ENCODE measurements around the gene EIF3J. TPM values are rescaled to one million over a fixed set of nuclear protein-coding genes. Genes with fewer than 3 reads are reported as not detected.

Gene EIF3J
- 10 to 100 TPM in 5 of 6 donors, 1 to 10 TPM in 1; 9.3 to 22.5 (median 13.1) TPM for polyA plus RNA-seq (ENCODE audit: low read depth in 6 of 6)

- ATAC-seq (ENCODE audit: low read depth in 2 of 2) (peak; percentile 89 to 91), DNase-seq (peak; percentile 95)
- peaks cover 27 to 60% (median 44%) of the 10 kb centered on the region in 3 donors for H3K4me1 Mint-ChIP-seq
- H3K27me3 Mint-ChIP-seq, result no peaks in the 10 kb centered on the region
- H3K9me3 Mint-ChIP-seq, result no peaks in the 10 kb centered on the region
- peaks cover 0 to 3% of the 10 kb centered on the region in 2 donors for H3K36me3 Mint-ChIP-seq
- H3K4me3 Mint-ChIP-seq, result peak within 1 kb of the TSS; percentile 87 to 97 (median 95)
- H3K27ac Mint-ChIP-seq, result peak within 1 kb of the TSS; percentile 94 to 98 (median 97)
Measured at GRCh38 chr15:44536962-44537734, at the start of gene EIF3J. Gene EIF3J, plus strand, starts transcription at chr15:44537147. Its CDS starts 48 bp downstream, at chr15:44537195.

GRCh38 chr15:44489464-44489863, 47.5 kb upstream of the EIF3J start:
- H3K36me3 Mint-ChIP-seq, result peaks cover 24 to 32% of the 10 kb centered on the region in 2 donors
- H3K4me1 Mint-ChIP-seq, result peaks cover 0 to 4% (median 0%) of the 10 kb centered on the region in 3 donors
- H3K9me3 Mint-ChIP-seq, result no peaks in the 10 kb centered on the region
- no peak for DNase-seq
- H3K27ac Mint-ChIP-seq, result peak overlapping the region in 3 of 6 donors; percentile 38 to 75 (median 71)
- no peak overlapping the region for H3K4me3 Mint-ChIP-seq
- no peaks in the 10 kb centered on the region for H3K27me3 Mint-ChIP-seq
- ATAC-seq (ENCODE audit: low read depth in 2 of 2), result no peak

GRCh38 chr15:44490622-44491021, 46.3 kb upstream of the EIF3J start:
- ATAC-seq (ENCODE audit: low read depth in 2 of 2), result no peak

GRCh38 chr15:44492040-44492439, 44.9 kb upstream of the EIF3J start:
- H3K27me3 Mint-ChIP-seq, result no peaks in the 10 kb centered on the region
- ATAC-seq (ENCODE audit: low read depth in 2 of 2) (no peak), DNase-seq (no peak)
- peak overlapping the region in 1 of 6 donors; percentile 58 for H3K27ac Mint-ChIP-seq
- peaks cover 0 to 4% (median 0%) of the 10 kb centered on the region in 3 donors for H3K4me1 Mint-ChIP-seq
- no peak overlapping the region for H3K4me3 Mint-ChIP-seq
- H3K9me3 Mint-ChIP-seq, result no peaks in the 10 kb centered on the region
- H3K36me3 Mint-ChIP-seq, result peaks cover 27 to 31% of the 10 kb centered on the region in 2 donors

More at GRCh38 chr15:44490622-44491021, 46.3 kb upstream of the EIF3J start:
- DNase-seq, result no peak
- H3K4me3 Mint-ChIP-seq, result no peak overlapping the region
- H3K27ac Mint-ChIP-seq, result no peak overlapping the region
- no peaks in the 10 kb centered on the region for H3K27me3 Mint-ChIP-seq
- H3K9me3 Mint-ChIP-seq, result no peaks in the 10 kb centered on the region
- peaks cover 21 to 32% of the 10 kb centered on the region in 2 donors for H3K36me3 Mint-ChIP-seq
- peaks cover 0 to 4% (median 0%) of the 10 kb centered on the region in 3 donors for H3K4me1 Mint-ChIP-seq

- ATAC-seq (ENCODE audit: low read depth in 2 of 2), result no peak
- peak overlapping the region in 2 of 6 donors; percentile 23 to 64 for H3K27ac Mint-ChIP-seq
- H3K4me3 Mint-ChIP-seq, result no peak overlapping the region
- H3K9me3 Mint-ChIP-seq, result no peaks in the 10 kb centered on the region
- DNase-seq, result no peak
- H3K4me1 Mint-ChIP-seq, result peaks cover 0 to 4% (median 0%) of the 10 kb centered on the region in 3 donors
- peaks cover 20 to 24% of the 10 kb centered on the region in 2 donors for H3K36me3 Mint-ChIP-seq
- H3K27me3 Mint-ChIP-seq, result no peaks in the 10 kb centered on the region
Measured at GRCh38 chr15:44492672-44493071, 44.3 kb upstream of the EIF3J start.

- no peak for ATAC-seq (ENCODE audit: low read depth in 2 of 2)
- Mint-ChIP-seq H3K4me3 (no peak overlapping the region), H3K4me1 (peaks cover 0 to 3% (median 0%) of the 10 kb centered on the region in 3 donors), H3K36me3 (peaks cover 15 to 18% of the 10 kb centered on the region in 2 donors), H3K9me3 (no peaks in the 10 kb centered on the region), H3K27ac (peak overlapping the region in 1 of 6 donors; percentile 42), H3K27me3 (no peaks in the 10 kb centered on the region)
- no peak for DNase-seq
Measured at GRCh38 chr15:44495562-44495961, 41.4 kb upstream of the EIF3J start.

GRCh38 chr15:44500555-44500954, 36.4 kb upstream of the EIF3J start:
- Mint-ChIP-seq H3K9me3 (no peaks in the 10 kb centered on the region), H3K36me3 (peaks cover 0 to 19% of the 10 kb centered on the region in 2 donors), H3K4me1 (peaks cover 0 to 5% (median 3%) of the 10 kb centered on the region in 3 donors), H3K27me3 (no peaks in the 10 kb centered on the region), H3K4me3 (no peak overlapping the region), H3K27ac (peak overlapping the region in 3 of 6 donors; percentile 5 to 33 (median 17))
- no peak for DNase-seq
- no peak for ATAC-seq (ENCODE audit: low read depth in 2 of 2)

GRCh38 chr15:44501768-44502366, 35.1 kb upstream of the EIF3J start:
- Mint-ChIP-seq H3K9me3 (no peaks in the 10 kb centered on the region), H3K4me3 (no peak overlapping the region), H3K4me1 (peaks cover 0 to 5% (median 3%) of the 10 kb centered on the region in 3 donors), H3K27ac (peak overlapping the region in 3 of 6 donors; percentile 47 to 66 (median 58)), H3K36me3 (peaks cover 0 to 12% of the 10 kb centered on the region in 2 donors), H3K27me3 (no peaks in the 10 kb centered on the region)
- ATAC-seq (ENCODE audit: low read depth in 2 of 2) (peak; percentile 38 to 48), DNase-seq (peak; percentile 16)

GRCh38 chr15:44516436-44516835, 20.5 kb upstream of the EIF3J start:
- DNase-seq (no peak), ATAC-seq (ENCODE audit: low read depth in 2 of 2) (no peak)
- Mint-ChIP-seq H3K4me3 (no peak overlapping the region), H3K9me3 (no peaks in the 10 kb centered on the region), H3K4me1 (no peaks in the 10 kb centered on the region), H3K36me3 (peaks cover 4 to 8% of the 10 kb centered on the region in 2 donors), H3K27me3 (no peaks in the 10 kb centered on the region), H3K27ac (no peak overlapping the region)

- H3K4me1 Mint-ChIP-seq, result no peaks in the 10 kb centered on the region
- H3K36me3 Mint-ChIP-seq, result peaks cover 4 to 8% of the 10 kb centered on the region in 2 donors
- DNase-seq (no peak), ATAC-seq (ENCODE audit: low read depth in 2 of 2) (no peak)
- no peaks in the 10 kb centered on the region for H3K27me3 Mint-ChIP-seq
- no peaks in the 10 kb centered on the region for H3K9me3 Mint-ChIP-seq
- H3K27ac Mint-ChIP-seq, result no peak overlapping the region
- H3K4me3 Mint-ChIP-seq, result no peak overlapping the region
Measured at GRCh38 chr15:44519537-44519936, 17.4 kb upstream of the EIF3J start.

- H3K4me1 Mint-ChIP-seq, result peaks cover 0 to 3% (median 0%) of the 10 kb centered on the region in 3 donors
- no peaks in the 10 kb centered on the region for H3K36me3 Mint-ChIP-seq
- H3K4me3 Mint-ChIP-seq, result no peak overlapping the region
- no peaks in the 10 kb centered on the region for H3K27me3 Mint-ChIP-seq
- DNase-seq, result no peak
- no peak for ATAC-seq (ENCODE audit: low read depth in 2 of 2)
- no peak overlapping the region for H3K27ac Mint-ChIP-seq
- H3K9me3 Mint-ChIP-seq, result no peaks in the 10 kb centered on the region
Measured at GRCh38 chr15:44525018-44525417, 11.9 kb upstream of the EIF3J start.

- ATAC-seq (ENCODE audit: low read depth in 2 of 2) (no peak), DNase-seq (no peak)
- Mint-ChIP-seq H3K4me1 (peaks cover 4 to 6% (median 5%) of the 10 kb centered on the region in 3 donors), H3K36me3 (no peaks in the 10 kb centered on the region), H3K4me3 (no peak overlapping the region), H3K27ac (peak overlapping the region in 4 of 6 donors; percentile 17 to 61 (median 22)), H3K9me3 (no peaks in the 10 kb centered on the region), H3K27me3 (no peaks in the 10 kb centered on the region)
Measured at GRCh38 chr15:44527241-44527640, 9.7 kb upstream of the EIF3J start.

- no peaks in the 10 kb centered on the region for H3K27me3 Mint-ChIP-seq
- peak overlapping the region in 4 of 6 donors; percentile 5 to 54 (median 46) for H3K27ac Mint-ChIP-seq
- ATAC-seq (ENCODE audit: low read depth in 2 of 2) (no peak), DNase-seq (no peak)
- H3K4me3 Mint-ChIP-seq, result peak overlapping the region in 2 of 8 donors; percentile 9 to 66
- H3K4me1 Mint-ChIP-seq, result peaks cover 6 to 14% (median 8%) of the 10 kb centered on the region in 3 donors
- no peaks in the 10 kb centered on the region for H3K9me3 Mint-ChIP-seq
- no peaks in the 10 kb centered on the region for H3K36me3 Mint-ChIP-seq
Measured at GRCh38 chr15:44529864-44530604, 6.9 kb upstream of the EIF3J start.

All from naive B cell (primary cell).